GM06990 (cell line): ENCODE data around the gene GRIA1.

ENCODE experiments used
- DNase-seq: peaks from one replicate; pipeline ENCODE4 v3.0.0-alpha.2; 2011; ENCODE audit not compliant: insufficient read length; ENCODE audit errors: extremely low read depth
- H3K27me3 ChIP-seq: replicated peaks from 2 replicates; pipeline ENCODE4 v1.6.0; 2011; ENCODE audit warnings: low read length; ENCODE audit not compliant: control insufficient read depth, insufficient read depth
- H3K36me3 ChIP-seq: 2 replicates; pipeline ENCODE4 v1.5.1; 2011; ENCODE audit warnings: low read length; ENCODE audit not compliant: control insufficient read depth, insufficient read depth
- H3K4me3 ChIP-seq: replicated peaks from 2 replicates; pipeline ENCODE4 v1.5.1; 2011; ENCODE audit warnings: low read depth, mild to moderate bottlenecking, control low read depth, low read length
- CTCF ChIP-seq: IDR thresholded peaks from 2 replicates; pipeline ENCODE4 v1.5.1; 2011; ENCODE audit warnings: low read length, control low read depth, mild to moderate bottlenecking, inconsistent platforms; ENCODE audit not compliant: insufficient read depth, poor library complexity, severe bottlenecking

GRIA1 gene

DNA sequence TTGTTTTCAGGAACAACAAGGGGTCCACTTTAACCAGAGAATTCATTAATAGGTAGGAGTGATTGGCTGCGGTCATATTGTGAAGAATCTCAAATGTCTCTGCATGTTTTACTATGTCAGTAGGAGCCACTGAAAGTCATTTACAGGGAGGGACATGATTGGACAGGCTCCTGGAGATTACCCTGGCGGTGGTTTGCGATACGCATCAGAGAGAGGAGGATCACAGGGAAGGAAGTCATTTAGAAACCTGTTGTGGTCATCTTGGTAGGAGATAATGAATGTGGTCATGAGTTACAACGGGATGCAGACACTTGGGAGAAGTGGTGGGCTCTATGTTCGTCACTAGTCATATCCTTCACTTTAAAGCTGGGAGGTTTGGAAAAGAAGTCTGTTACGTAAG lies 285.5 kb downstream of the GRIA1 start:
- no peak for TF ChIP-seq CTCF
- no peak overlapping the region for H3K4me3 ChIP-seq
- H3K27me3 ChIP-seq = no peaks in the 10 kb centered on the region; the same call in 1 of the 2 replicates
- no peak for DNase-seq
- H3K36me3 ChIP-seq = no peaks in the 10 kb centered on the region

DNA sequence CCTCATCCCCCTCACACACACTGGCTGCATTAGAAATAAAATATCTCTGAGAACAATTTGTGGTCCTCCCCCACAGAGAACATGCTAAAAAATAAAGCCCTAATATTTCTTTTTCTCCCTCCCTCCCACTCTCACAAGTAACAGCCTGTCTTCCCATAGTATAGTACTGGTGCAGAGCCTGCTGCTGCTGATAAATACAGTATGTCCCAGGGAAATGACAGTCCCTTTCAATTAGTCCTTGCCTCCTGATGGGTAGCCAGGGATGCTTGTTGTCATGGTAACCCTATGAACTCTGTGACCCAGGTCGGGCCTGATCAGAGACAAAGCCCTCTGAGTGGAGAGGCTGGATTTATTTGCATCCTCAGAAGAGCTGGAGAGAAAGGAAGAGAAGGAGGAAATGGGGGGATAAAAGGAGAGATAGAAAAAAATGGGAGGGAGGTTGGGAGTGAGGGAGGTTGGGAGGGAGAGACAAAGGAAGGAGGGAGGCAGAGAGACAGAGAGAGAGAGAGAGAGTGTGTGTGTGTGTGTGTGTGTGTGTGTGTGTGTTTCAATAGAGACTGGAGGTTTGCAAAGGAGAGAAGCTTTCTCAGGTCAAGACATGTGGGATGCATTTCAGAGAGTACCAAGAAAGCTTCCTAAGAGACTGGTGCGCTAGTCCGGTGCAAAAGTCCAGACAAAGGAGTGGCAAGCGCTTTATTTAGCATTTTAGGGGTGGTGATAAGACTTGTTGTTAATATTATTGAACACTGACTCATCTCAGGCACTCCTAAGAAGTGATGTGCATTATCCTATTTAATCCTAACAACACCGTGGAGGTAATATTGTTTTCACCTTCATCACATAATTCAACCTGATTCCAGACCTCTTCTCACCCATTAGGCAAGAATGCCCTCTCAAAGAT lies 287.5 kb downstream of the GRIA1 start:
- no peak for TF ChIP-seq CTCF
- Histone ChIP-seq H3K4me3 (no peak overlapping the region), H3K27me3 (no peaks in the 10 kb centered on the region; the same call in 1 of the 2 replicates), H3K36me3 (no peaks in the 10 kb centered on the region)
- DNase-seq = no peak

DNA sequence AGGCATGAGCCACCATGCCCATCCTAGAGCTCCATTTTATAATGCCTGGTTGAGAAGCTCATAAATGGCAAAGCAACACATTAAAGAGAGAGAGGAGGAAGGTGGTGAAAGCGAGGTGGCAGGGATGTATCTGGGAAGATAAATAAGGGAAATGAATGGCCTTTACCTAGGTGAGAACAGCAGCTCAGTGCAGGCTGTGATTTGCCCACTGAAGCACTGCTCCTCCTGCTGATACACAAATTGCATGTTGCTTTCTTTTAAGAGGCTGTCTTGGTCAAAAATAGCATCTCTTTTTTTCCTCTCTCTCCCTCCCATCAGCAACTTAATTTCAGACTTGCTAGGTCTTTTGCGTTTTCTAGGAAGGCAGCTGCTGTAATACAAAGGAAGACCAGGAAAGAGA lies 289.4 kb downstream of the GRIA1 start:
- no peak for TF ChIP-seq CTCF
- Histone ChIP-seq H3K4me3 (no peak overlapping the region), H3K36me3 (no peaks in the 10 kb centered on the region), H3K27me3 (no peaks in the 10 kb centered on the region)
- DNase-seq = no peak

DNA sequence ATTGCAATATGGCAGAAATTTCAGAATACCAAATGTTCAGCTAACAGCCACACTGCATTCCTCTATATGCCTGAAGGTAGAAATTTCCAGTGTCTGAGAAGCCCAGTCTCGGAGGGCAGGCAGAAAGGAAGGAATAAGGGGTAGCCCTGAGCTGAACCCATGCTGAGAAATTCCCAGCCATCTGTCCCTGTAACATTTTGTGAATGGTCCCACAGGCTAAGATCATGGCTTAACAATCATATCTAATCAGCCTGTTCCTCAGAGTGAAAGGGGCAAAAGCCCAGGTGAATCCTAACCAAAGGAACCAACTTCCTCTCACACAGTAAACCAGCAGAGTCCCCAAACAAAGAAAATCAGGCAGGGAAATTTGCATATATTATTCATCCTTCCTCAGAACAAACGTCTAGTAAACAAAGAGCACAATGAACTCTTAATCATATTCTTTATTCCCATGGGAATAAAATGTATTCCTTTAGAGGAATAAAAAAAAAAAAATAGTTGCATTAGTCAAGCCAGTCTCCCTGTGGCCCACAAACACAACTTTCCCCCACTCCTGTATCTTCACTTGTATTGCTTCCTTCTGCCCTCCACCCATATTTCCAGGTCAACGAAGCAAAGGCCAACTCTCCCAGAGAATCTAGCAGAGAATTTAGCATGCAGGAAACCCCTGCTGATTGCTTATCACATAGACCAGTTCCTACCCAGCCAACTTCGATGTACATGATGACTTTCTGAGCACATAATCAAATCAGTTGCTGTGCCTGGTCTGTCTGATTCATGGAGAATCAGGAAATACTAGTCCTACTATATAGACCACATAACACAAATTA lies 290.6 kb downstream of the GRIA1 start:
- H3K36me3 ChIP-seq = no peaks in the 10 kb centered on the region
- TF ChIP-seq CTCF = no peak
- H3K4me3 ChIP-seq = no peak overlapping the region
- no peak for DNase-seq
- H3K27me3 ChIP-seq = peaks cover 1% of the 10 kb centered on the region; the same call in 1 of the 2 replicates

DNA sequence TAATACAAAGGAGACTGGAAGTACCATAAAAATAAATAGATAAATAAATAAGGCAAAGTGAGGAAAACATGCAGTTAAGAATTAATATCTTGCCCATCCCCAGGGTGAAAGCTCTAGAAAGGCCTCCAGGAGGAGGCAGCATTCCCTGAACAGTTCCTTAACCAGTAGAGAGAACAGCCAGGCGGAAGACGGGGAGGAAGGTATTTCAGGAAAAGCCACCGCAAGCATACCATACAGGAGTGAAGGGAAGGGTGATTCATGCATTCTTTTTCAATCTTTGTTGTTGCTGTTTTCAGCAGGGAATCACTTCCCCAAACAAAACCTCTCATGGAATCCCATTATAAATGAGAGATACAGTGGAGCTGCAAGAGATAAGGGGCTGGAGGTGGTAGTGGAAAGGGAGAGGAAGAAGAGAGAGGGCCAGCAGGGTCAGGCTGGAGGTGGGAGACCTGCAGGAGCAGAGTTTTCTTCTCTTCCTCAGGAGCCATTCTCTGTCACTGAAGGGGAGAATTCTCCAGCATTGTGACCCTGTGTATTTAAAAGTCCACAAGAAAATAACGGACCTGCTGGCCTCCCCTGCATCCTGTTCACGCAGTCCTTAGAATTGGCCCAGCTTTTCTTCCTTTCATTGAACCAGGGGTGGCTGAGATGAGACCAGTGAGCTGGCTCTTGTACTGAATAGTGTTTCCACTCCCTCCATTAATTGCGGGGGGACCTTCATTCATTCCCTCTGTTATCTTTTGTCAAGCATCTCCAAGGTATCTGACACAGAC lies 292.3 kb downstream of the GRIA1 start:
- peaks cover 1% of the 10 kb centered on the region for H3K27me3 ChIP-seq
- no peak for TF ChIP-seq CTCF
- no peak for DNase-seq
- H3K4me3 ChIP-seq = no peak overlapping the region
- no peaks in the 10 kb centered on the region for H3K36me3 ChIP-seq
